ENCODE measurements around the gene KCTD21. TPM values are rescaled to one million over a fixed set of nuclear protein-coding genes. Genes with fewer than 3 reads are reported as not detected.

KCTD21 gene
- total RNA-seq, 4 donors from 2014 or later: 6.0 to 18.9 (median 15.8) TPM

GRCh38 chr11:78216021-78216420 is 27.6 kb upstream of the KCTD21 start:
- Histone ChIP-seq H3K4me3 (no peak overlapping the region), H3K27me3 (no peaks in the 10 kb centered on the region), H3K36me3 (peaks cover 0 to 39% of the 10 kb centered on the region in 2 donors), H3K9me3 (no peaks in the 10 kb centered on the region), H3K4me1 (no peaks in the 10 kb centered on the region), H3K27ac (no peak overlapping the region)
- ATAC-seq (no peak), DNase-seq (no peak)
- intact Hi-C loops (cut with DNase I; ENCODE audit: low total_unique reads): no loop called here
- in situ Hi-C loops (cut with MboI; ENCODE audit: low sequenced_read_pairs in 4 of 4): loop anchor here in 1 of 4 donors (25.0 kb wide), 2 partner anchors 104 to 346 kb away; partner anchors contain the start of gene NARS2
- TF ChIP-seq POLR2A (IDR thresholded peaks at IDR 0.05) (no peak), CTCF (IDR thresholded peaks at IDR 0.05 in 4 of 5, conservative IDR thresholded peaks at IDR 0.05 in 1 of 5) (no peak)

DNA sequence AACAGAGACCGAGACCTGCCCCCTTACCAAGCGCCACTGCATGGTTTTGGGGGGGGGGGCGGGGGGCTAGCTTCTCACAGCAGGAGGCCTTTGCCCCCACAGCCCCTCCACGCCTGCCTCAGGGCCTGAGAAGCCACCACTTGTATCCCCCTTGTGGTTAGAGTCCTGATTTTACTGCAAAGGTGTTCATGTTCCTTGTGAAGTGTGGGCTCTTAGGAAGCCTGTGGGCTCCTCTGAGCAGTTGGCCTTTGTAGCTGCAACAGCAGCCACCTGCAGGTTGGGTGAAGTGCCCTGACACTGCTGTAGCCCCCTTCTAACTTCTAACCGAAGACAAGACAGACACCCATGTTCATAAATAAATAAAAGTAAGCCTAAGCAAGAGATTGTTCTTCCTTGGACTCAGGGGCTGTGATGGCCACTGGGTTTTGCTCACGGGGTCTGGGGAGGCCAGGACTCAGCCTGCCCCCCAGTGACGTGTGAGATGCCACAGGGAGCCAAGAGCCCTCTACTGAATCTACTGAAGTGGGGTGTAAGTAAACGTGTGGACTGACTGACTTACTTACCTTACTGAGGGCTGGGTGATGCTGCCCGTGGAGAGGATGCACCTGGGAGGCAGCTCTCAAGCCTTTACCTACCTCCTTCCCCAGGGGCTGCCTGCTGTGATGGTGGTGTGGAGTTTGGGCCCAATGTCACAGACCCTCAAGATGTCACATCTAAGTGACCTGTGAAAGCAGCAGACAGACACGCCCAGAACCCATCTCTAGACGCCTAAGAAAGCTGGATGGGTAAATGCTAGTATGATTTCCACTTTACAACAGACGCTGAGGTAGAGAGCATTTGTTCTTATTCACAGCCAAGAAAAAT is 26.1 kb upstream of the KCTD21 start:
- H3K27me3 ChIP-seq: no peaks in the 10 kb centered on the region
- peaks cover 0 to 39% of the 10 kb centered on the region in 2 donors for H3K36me3 ChIP-seq
- intact Hi-C loops (cut with DNase I; ENCODE audit: low total_unique reads) (no loop called here), in situ Hi-C loops (cut with MboI; ENCODE audit: low sequenced_read_pairs in 4 of 4) (loop anchor here in 1 of 4 donors (25.0 kb wide), 2 partner anchors 102 to 348 kb away; partner anchors contain the start of gene NARS2)
- H3K27ac ChIP-seq: no peak overlapping the region
- H3K4me3 ChIP-seq: no peak overlapping the region
- no peak for DNase-seq
- no peak for TF ChIP-seq CTCF (IDR thresholded peaks at IDR 0.05 in 4 of 5, conservative IDR thresholded peaks at IDR 0.05 in 1 of 5)
- no peak for TF ChIP-seq POLR2A (IDR thresholded peaks at IDR 0.05)
- H3K4me1 ChIP-seq: no peaks in the 10 kb centered on the region
- no peak for ATAC-seq
- H3K9me3 ChIP-seq: no peaks in the 10 kb centered on the region

- no peak for TF ChIP-seq CTCF (IDR thresholded peaks at IDR 0.05 in 4 of 5, conservative IDR thresholded peaks at IDR 0.05 in 1 of 5)
- TF ChIP-seq POLR2A (IDR thresholded peaks at IDR 0.05): no peak
- Histone ChIP-seq H3K27ac (no peak overlapping the region), H3K27me3 (no peaks in the 10 kb centered on the region), H3K4me1 (peaks cover 0 to 1% of the 10 kb centered on the region in 2 donors), H3K4me3 (no peak overlapping the region), H3K36me3 (peaks cover 0 to 40% of the 10 kb centered on the region in 2 donors), H3K9me3 (no peaks in the 10 kb centered on the region)
- DNase-seq (no peak), ATAC-seq (no peak)
- in situ Hi-C loops (cut with MboI; ENCODE audit: low sequenced_read_pairs in 4 of 4) (loop anchor here in 1 of 4 donors (25.0 kb wide), 2 partner anchors 101 to 349 kb away; partner anchors contain the start of gene NARS2), intact Hi-C loops (cut with DNase I; ENCODE audit: low total_unique reads) (no loop called here)
Measured at GRCh38 chr11:78213526-78214330, 25.3 kb upstream of the KCTD21 start.

- H3K9me3 ChIP-seq: no peaks in the 10 kb centered on the region
- ATAC-seq: no peak
- no peaks in the 10 kb centered on the region for H3K27me3 ChIP-seq
- intact Hi-C loops (cut with DNase I; ENCODE audit: low total_unique reads): no loop called here
- peaks cover 6 to 10% of the 10 kb centered on the region in 2 donors for H3K4me1 ChIP-seq
- in situ Hi-C loops (cut with MboI; ENCODE audit: low sequenced_read_pairs in 4 of 4): loop anchor here in 1 of 4 donors (25.0 kb wide), 2 partner anchors 100 to 350 kb away; partner anchors contain the start of gene NARS2
- DNase-seq: no peak
- TF ChIP-seq CTCF (IDR thresholded peaks at IDR 0.05 in 4 of 5, conservative IDR thresholded peaks at IDR 0.05 in 1 of 5) (no peak), POLR2A (IDR thresholded peaks at IDR 0.05) (no peak)
- no peak overlapping the region for H3K4me3 ChIP-seq
- no peak overlapping the region for H3K27ac ChIP-seq
- peaks cover 0 to 35% of the 10 kb centered on the region in 2 donors for H3K36me3 ChIP-seq
Measured at GRCh38 chr11:78212586-78213371, 24.4 kb upstream of the KCTD21 start.
